Measurements from ENCODE around the gene TTC21A.

Gene TTC21A

GRCh38 chr3:39114456-39114855 is 7.0 kb downstream of the TTC21A start:
- no peak for DNase-seq (ENCODE audit: low read depth)
- H3K4me3 ChIP-seq (ENCODE audit: low read depth, low read length): no peak overlapping the region
- no peak for TF ChIP-seq CTCF (conservative IDR thresholded peaks at IDR 0.05; ENCODE audit: low read depth, low read length)

GRCh38 chr3:39115870-39116269 is 8.4 kb downstream of the TTC21A start:
- no peak overlapping the region for H3K4me3 ChIP-seq (ENCODE audit: low read depth, low read length)
- TF ChIP-seq CTCF (conservative IDR thresholded peaks at IDR 0.05; ENCODE audit: low read depth, low read length): no peak
- no peak for DNase-seq (ENCODE audit: low read depth)

GRCh38 chr3:39118079-39118478 is 10.6 kb downstream of the TTC21A start:
- no peak for DNase-seq (ENCODE audit: low read depth)
- no peak for TF ChIP-seq CTCF (conservative IDR thresholded peaks at IDR 0.05; ENCODE audit: low read depth, low read length)
- H3K4me3 ChIP-seq (ENCODE audit: low read depth, low read length): no peak overlapping the region

GRCh38 chr3:39118931-39119660 is 11.6 kb downstream of the TTC21A start:
- no peak for TF ChIP-seq CTCF (conservative IDR thresholded peaks at IDR 0.05; ENCODE audit: low read depth, low read length)
- DNase-seq (ENCODE audit: low read depth): no peak
- H3K4me3 ChIP-seq (ENCODE audit: low read depth, low read length): no peak overlapping the region

GRCh38 chr3:39121621-39122020 is 14.1 kb downstream of the TTC21A start:
- no peak for TF ChIP-seq CTCF (conservative IDR thresholded peaks at IDR 0.05; ENCODE audit: low read depth, low read length)

GRCh38 chr3:39122813-39123212 is 15.3 kb downstream of the TTC21A start:
- no peak overlapping the region for H3K4me3 ChIP-seq (ENCODE audit: low read depth, low read length)
- TF ChIP-seq CTCF (conservative IDR thresholded peaks at IDR 0.05; ENCODE audit: low read depth, low read length): no peak
- no peak for DNase-seq (ENCODE audit: low read depth)

More at GRCh38 chr3:39121621-39122020, 14.1 kb downstream of the TTC21A start:
- no peak for DNase-seq (ENCODE audit: low read depth)
- no peak overlapping the region for H3K4me3 ChIP-seq (ENCODE audit: low read depth, low read length)
